Vagina (tissue), 2 donors: ENCODE data around the gene EDDM3A.

ENCODE experiments used
- CTCF ChIP-seq, 3 experiments: fragments of 450-650 bp in 2 of 3; fragments of 200-600 bp in 1 of 3; sonication (generic) in 1 of 3; IDR thresholded peaks; one replicate each; pipeline ENCODE4 v1.5.1; 2017 to 2019; ENCODE audit warnings: antibody characterized with exemption in 3 of 3, mild to moderate bottlenecking in 2 of 3, moderate library complexity in 2 of 3
- POLR2A ChIP-seq, 2 donors: fragments of 450-650 bp; IDR thresholded peaks; one replicate each; pipeline ENCODE4 v1.6.1; 2017; ENCODE audit warnings: antibody characterized with exemption in 2 of 2, mild to moderate bottlenecking in 2 of 2, moderate library complexity in 2 of 2
- POLR2AphosphoS5 ChIP-seq, 2 donors: sonication (generic); formaldehyde crosslinking; IDR thresholded peaks; one replicate each; pipeline ENCODE4 v1.9.0; 2017; ENCODE audit warnings: antibody characterized with exemption in 2 of 2, mild to moderate bottlenecking in 2 of 2, low read depth in 1 of 2; ENCODE audit not compliant: insufficient read depth in 1 of 2

GRCh38 chr14:20726531-20726930 is 19.2 kb upstream of the EDDM3A start:
- no peak for TF ChIP-seq CTCF (IDR thresholded peaks at IDR 0.05)
- TF ChIP-seq POLR2AphosphoS5 (IDR thresholded peaks at IDR 0.05; ENCODE audit: insufficient read depth in 1 of 2, low read depth in 1 of 2): no peak
- no peak for TF ChIP-seq POLR2A (IDR thresholded peaks at IDR 0.05)
